Measurements from ENCODE around the gene DBN1.

The DBN1 gene

GRCh38 chr5:177462021-177462670 lies 11.3 kb downstream of the DBN1 start:
- H3K9me3 ChIP-seq (ENCODE audit: insufficient read depth, low read length, severe bottlenecking): no peaks in the 10 kb centered on the region
- no peak for DNase-seq
- ATAC-seq (ENCODE audit: insufficient read depth, low read depth): no peak
- no peaks in the 10 kb centered on the region for H3K27me3 ChIP-seq (ENCODE audit: insufficient read depth, low read length, poor library complexity)
- peaks cover 49% of the 10 kb centered on the region for H3K36me3 ChIP-seq (ENCODE audit: insufficient read depth, low read length)
- H3K9ac ChIP-seq (ENCODE audit: low read depth, low read length): no peak overlapping the region
- no peak overlapping the region for H3K27ac ChIP-seq (ENCODE audit: low read length)
- no peak overlapping the region for H2AFZ ChIP-seq (ENCODE audit: low read depth, low read length)
- peaks cover 23% of the 10 kb centered on the region for H4K20me1 ChIP-seq (ENCODE audit: insufficient read depth, low read length)
- TF ChIP-seq, protein P1, sequence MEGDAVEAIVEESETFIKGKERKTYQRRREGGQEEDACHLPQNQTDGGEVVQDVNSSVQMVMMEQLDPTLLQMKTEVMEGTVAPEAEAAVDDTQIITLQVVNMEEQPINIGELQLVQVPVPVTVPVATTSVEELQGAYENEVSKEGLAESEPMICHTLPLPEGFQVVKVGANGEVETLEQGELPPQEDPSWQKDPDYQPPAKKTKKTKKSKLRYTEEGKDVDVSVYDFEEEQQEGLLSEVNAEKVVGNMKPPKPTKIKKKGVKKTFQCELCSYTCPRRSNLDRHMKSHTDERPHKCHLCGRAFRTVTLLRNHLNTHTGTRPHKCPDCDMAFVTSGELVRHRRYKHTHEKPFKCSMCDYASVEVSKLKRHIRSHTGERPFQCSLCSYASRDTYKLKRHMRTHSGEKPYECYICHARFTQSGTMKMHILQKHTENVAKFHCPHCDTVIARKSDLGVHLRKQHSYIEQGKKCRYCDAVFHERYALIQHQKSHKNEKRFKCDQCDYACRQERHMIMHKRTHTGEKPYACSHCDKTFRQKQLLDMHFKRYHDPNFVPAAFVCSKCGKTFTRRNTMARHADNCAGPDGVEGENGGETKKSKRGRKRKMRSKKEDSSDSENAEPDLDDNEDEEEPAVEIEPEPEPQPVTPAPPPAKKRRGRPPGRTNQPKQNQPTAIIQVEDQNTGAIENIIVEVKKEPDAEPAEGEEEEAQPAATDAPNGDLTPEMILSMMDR (IDR thresholded peaks at IDR 0.05; ENCODE audit: borderline replicate concordance, extremely low read depth, low read length, poor library complexity, severe bottlenecking): no peak
- H3K4me3 ChIP-seq (ENCODE audit: low read depth in 1 of 2, low read length in 2 of 2): no peak overlapping the region
- H3K4me2 ChIP-seq (ENCODE audit: insufficient read depth, low read length): no peak overlapping the region
- H3K79me2 ChIP-seq (ENCODE audit: insufficient read depth, low read length): no peaks in the 10 kb centered on the region
- H3K4me1 ChIP-seq (ENCODE audit: insufficient read depth, low read length): no peaks in the 10 kb centered on the region

DNA sequence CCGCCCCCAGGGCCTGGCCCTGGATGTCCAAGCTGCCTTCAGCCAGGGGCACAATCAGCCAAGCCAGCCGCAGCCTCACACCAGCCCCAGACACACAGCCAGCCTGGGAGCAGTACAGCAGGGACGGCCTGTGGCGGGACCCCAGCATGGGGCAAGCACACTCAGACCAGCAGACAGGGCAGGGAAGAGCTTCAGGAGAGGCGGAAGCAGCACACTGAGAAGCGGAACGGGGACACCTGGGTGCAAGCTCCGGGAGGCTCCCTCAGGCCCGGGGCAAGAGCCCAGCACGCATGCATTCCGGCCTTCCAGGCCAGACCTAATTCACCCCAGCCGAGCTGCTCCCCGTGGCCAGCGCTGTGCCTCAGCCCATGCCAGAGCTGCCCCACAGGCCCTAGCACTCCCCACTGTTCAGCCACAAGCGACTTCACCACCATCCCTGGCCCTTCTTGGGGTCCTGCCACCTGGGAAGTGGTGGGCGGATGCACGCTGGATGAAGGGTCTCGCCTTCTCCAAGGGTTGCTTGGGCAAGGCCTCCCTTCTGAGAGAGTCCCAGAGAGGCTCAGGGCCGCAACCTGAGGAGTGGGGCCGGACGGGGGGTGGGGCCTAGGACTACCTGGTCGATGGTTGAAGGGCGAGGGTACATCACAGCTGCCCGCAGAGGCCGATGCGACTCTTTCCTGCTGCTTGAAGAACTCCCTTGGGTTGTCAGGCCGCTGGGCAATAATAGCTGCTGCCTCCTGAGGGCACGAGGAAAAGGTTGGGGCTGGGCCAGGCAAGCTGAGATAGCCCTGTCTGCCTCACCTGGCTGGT lies 13.4 kb downstream of the DBN1 start:
- Histone ChIP-seq H3K4me3 (ENCODE audit: low read depth in 1 of 2, low read length in 2 of 2) (no peak overlapping the region), H3K4me2 (ENCODE audit: insufficient read depth, low read length) (no peak overlapping the region), H4K20me1 (ENCODE audit: insufficient read depth, low read length) (peaks cover 28% of the 10 kb centered on the region), H3K79me2 (ENCODE audit: insufficient read depth, low read length) (no peaks in the 10 kb centered on the region), H3K9ac (ENCODE audit: low read depth, low read length) (no peak overlapping the region), H3K4me1 (ENCODE audit: insufficient read depth, low read length) (peaks cover 17% of the 10 kb centered on the region), H3K27ac (ENCODE audit: low read length) (no peak overlapping the region; the same call in 1 of the 2 replicates), H3K9me3 (ENCODE audit: insufficient read depth, low read length, severe bottlenecking) (no peaks in the 10 kb centered on the region), H3K36me3 (ENCODE audit: insufficient read depth, low read length) (peaks cover 34% of the 10 kb centered on the region), H3K27me3 (ENCODE audit: insufficient read depth, low read length, poor library complexity) (no peaks in the 10 kb centered on the region), H2AFZ (ENCODE audit: low read depth, low read length) (no peak overlapping the region)
- TF ChIP-seq EZH2 (IDR thresholded peaks at IDR 0.05; ENCODE audit: borderline replicate concordance, low read depth, low read length, severe bottlenecking): no peak
- TF ChIP-seq, protein P1 (IDR thresholded peaks at IDR 0.05; ENCODE audit: borderline replicate concordance, extremely low read depth, low read length, poor library complexity, severe bottlenecking): no peak
- no peak for DNase-seq
- ATAC-seq (ENCODE audit: insufficient read depth, low read depth): no peak

DNA sequence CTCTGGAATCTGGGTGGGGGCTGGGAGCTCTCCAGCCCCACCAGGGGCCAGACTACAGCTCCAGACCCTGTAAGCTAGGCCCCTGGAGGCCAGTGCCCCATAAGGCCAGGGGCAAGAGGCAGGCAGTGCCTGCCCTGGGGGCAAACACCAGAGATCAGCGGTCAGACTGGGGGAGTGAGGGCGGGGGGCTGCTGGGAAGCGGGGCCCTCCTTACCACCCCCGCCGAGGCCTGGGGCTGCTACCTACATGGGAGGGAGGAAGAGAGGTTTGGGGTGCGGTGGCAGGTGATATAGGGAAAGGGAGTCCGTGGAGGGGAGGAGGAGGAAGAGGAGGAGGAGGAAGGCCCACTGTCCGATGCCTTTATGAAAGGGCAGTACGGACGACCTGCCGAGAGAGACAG lies 14.1 kb downstream of the DBN1 start:
- Histone ChIP-seq H3K27me3 (ENCODE audit: insufficient read depth, low read length, poor library complexity) (no peaks in the 10 kb centered on the region), H3K4me2 (ENCODE audit: insufficient read depth, low read length) (no peak overlapping the region), H3K79me2 (ENCODE audit: insufficient read depth, low read length) (no peaks in the 10 kb centered on the region), H3K9ac (ENCODE audit: low read depth, low read length) (no peak overlapping the region), H2AFZ (ENCODE audit: low read depth, low read length) (no peak overlapping the region), H3K4me3 (ENCODE audit: low read depth in 1 of 2, low read length in 2 of 2) (no peak overlapping the region), H3K36me3 (ENCODE audit: insufficient read depth, low read length) (peaks cover 34% of the 10 kb centered on the region), H3K4me1 (ENCODE audit: insufficient read depth, low read length) (peaks cover 23% of the 10 kb centered on the region), H4K20me1 (ENCODE audit: insufficient read depth, low read length) (peaks cover 29% of the 10 kb centered on the region), H3K27ac (ENCODE audit: low read length) (no peak overlapping the region), H3K9me3 (ENCODE audit: insufficient read depth, low read length, severe bottlenecking) (no peaks in the 10 kb centered on the region)
- DNase-seq (no peak), ATAC-seq (ENCODE audit: insufficient read depth, low read depth) (no peak)
- TF ChIP-seq, protein P1 (IDR thresholded peaks at IDR 0.05; ENCODE audit: borderline replicate concordance, extremely low read depth, low read length, poor library complexity, severe bottlenecking): no peak
- no peak for TF ChIP-seq EZH2 (IDR thresholded peaks at IDR 0.05; ENCODE audit: borderline replicate concordance, low read depth, low read length, severe bottlenecking)
